SK-N-SH (cell line): ENCODE results near the gene ZRANB2. TPM values are rescaled to one million over a fixed set of nuclear protein-coding genes. Genes with fewer than 3 reads are reported as not detected.

ENCODE experiments used
- CTCF ChIA-PET: fragments of 300-600, 350-600 bp; formaldehyde crosslinking; extraction: SDS; loops from one replicate; lab custom pipeline; 2021; lab: Yijun Ruan, JAX
- POLR2A ChIA-PET: fragments of 350-600 bp; sonication (Branson Sonifier 250); formaldehyde crosslinking; extraction: SDS; loops from one replicate; lab custom pipeline; 2020; ENCODE audit warnings: antibody characterized with exemption, inconsistent platforms; lab: Yijun Ruan, JAX
- DNase-seq: peaks from one replicate; pipeline ENCODE4 v3.0.0; 2012
- H2AFZ ChIP-seq: fragments of 200-600 bp; sonication (generic); 2 replicates; pipeline ENCODE4 v1.8.1; 2016; ENCODE audit warnings: antibody characterized with exemption, mild to moderate bottlenecking, low read depth
- H3F3A ChIP-seq: fragments of 200-600 bp; sonication (generic); replicated peaks from 2 replicates; pipeline ENCODE3; 2016; ENCODE audit warnings: antibody characterized with exemption, mild to moderate bottlenecking; ENCODE audit not compliant: insufficient read depth
- H3K27ac ChIP-seq, 2 experiments: fragments of 200-500 bp in 1 of 2; fragments of 200-600 bp in 1 of 2; sonication (Bioruptor generic) in 1 of 2; sonication (generic), shearing (Covaris generic) in 1 of 2; 2 replicates each; pipeline versions ENCODE4 v1.5.1 to v1.6.1; 2014 to 2016; ENCODE audit warnings: low read depth in 2 of 2, inconsistent platforms in 1 of 2, low read length in 1 of 2, mild to moderate bottlenecking in 1 of 2, mixed read lengths in 1 of 2
- H3K27me3 ChIP-seq: fragments of 200-600 bp; sonication (generic), shearing (Covaris generic); 2 replicates; pipeline ENCODE4 v1.6.1; 2016; ENCODE audit warnings: mixed run types; ENCODE audit not compliant: insufficient read depth
- H3K36me3 ChIP-seq, 2 experiments: fragments of 200-500 bp in 1 of 2; fragments of 200-600 bp in 1 of 2; sonication (Bioruptor generic) in 1 of 2; sonication (generic) in 1 of 2; replicated peaks in 1 of 2; 2 replicates each; pipeline versions ENCODE3 to v1.5.1; 2014 to 2016; ENCODE audit warnings: low read length in 1 of 2, mild to moderate bottlenecking in 1 of 2; ENCODE audit not compliant: insufficient read depth in 2 of 2, control insufficient read depth in 1 of 2
- H3K4me1 ChIP-seq, 2 experiments: fragments of 200-500 bp in 1 of 2; fragments of 200-600 bp in 1 of 2; sonication (Bioruptor generic) in 1 of 2; sonication (generic), shearing (Covaris generic) in 1 of 2; 2 replicates each; pipeline versions ENCODE4 v1.5.1 to v1.6.1; 2014 to 2016; ENCODE audit warnings: low read depth in 1 of 2, low read length in 1 of 2, mixed run types in 1 of 2; ENCODE audit not compliant: insufficient read depth in 2 of 2, control insufficient read depth in 1 of 2
- H3K4me2 ChIP-seq: fragments of 200-600 bp; sonication (generic), shearing (Covaris generic); 2 replicates; pipeline ENCODE4 v1.6.1; 2017; ENCODE audit warnings: mixed run types
- H3K4me3 ChIP-seq, 2 experiments: fragments of 200-500 bp in 1 of 2; fragments of 200-600 bp in 1 of 2; sonication (Bioruptor generic) in 1 of 2; sonication (generic), shearing (Covaris generic) in 1 of 2; 2 replicates each; pipeline versions ENCODE4 v1.5.1 to v1.8.1; 2014 to 2016; ENCODE audit warnings: low read depth in 2 of 2, inconsistent platforms in 1 of 2, low read length in 1 of 2, mild to moderate bottlenecking in 1 of 2, mixed read lengths in 1 of 2, moderate library complexity in 1 of 2
- H3K79me2 ChIP-seq: fragments of 200-600 bp; sonication (generic); 2 replicates; pipeline ENCODE4 v1.8.1; 2017; ENCODE audit warnings: mild to moderate bottlenecking; ENCODE audit not compliant: insufficient read depth
- H3K9ac ChIP-seq: fragments of 200-600 bp; sonication (generic); 2 replicates; pipeline ENCODE4 v1.6.1; 2017; ENCODE audit warnings: mixed run types
- H3K9me2 ChIP-seq: fragments of 200-600 bp; sonication (generic); 2 replicates; pipeline ENCODE4 v1.6.1; 2017; ENCODE audit warnings: mixed run types
- H3K9me3 ChIP-seq: fragments of 200-600 bp; sonication (generic); 2 replicates; pipeline ENCODE4 v1.6.1; 2017; ENCODE audit warnings: mixed run types, mild to moderate bottlenecking, moderate library complexity
- H4K20me1 ChIP-seq: fragments of 200-600 bp; sonication (generic); 2 replicates; pipeline ENCODE4 v1.6.1; 2017; ENCODE audit warnings: mild to moderate bottlenecking, mixed run types; ENCODE audit not compliant: insufficient read depth
- CHD2 ChIP-seq: fragments of 150-350 bp; IDR thresholded peaks from 2 replicates; pipeline ENCODE4 v1.6.1; 2018; ENCODE audit warnings: low read length; ENCODE audit not compliant: partially characterized antibody
- ELF1 ChIP-seq: IDR thresholded peaks from 2 replicates; pipeline ENCODE4 v1.4.0; 2012
- EP300 ChIP-seq, 2 experiments: IDR thresholded peaks; 2 replicates each; pipeline versions ENCODE4 v1.4.0 to v1.6.1; 2012; ENCODE audit warnings: borderline replicate concordance in 1 of 2, low read depth in 1 of 2, low read length in 1 of 2
- FOXM1 ChIP-seq: IDR thresholded peaks from 2 replicates; pipeline ENCODE4 v1.4.0; 2012; ENCODE audit warnings: low read depth, mild to moderate bottlenecking
- GATA2 ChIP-seq: sonication (generic); formaldehyde crosslinking; IDR thresholded peaks from 2 replicates; pipeline ENCODE4 v1.5.0; 2020; ENCODE audit warnings: mild to moderate bottlenecking, missing genetic modification reagents
- JUND ChIP-seq: IDR thresholded peaks from 2 replicates; pipeline ENCODE4 v1.4.0; 2012
- MEF2A ChIP-seq: IDR thresholded peaks from 2 replicates; pipeline ENCODE4 v1.4.0; 2012; ENCODE audit warnings: low read depth, borderline replicate concordance
- NFIC ChIP-seq: IDR thresholded peaks from 2 replicates; pipeline ENCODE4 v1.4.0; 2012; ENCODE audit warnings: borderline replicate concordance
- NRF1 ChIP-seq: IDR thresholded peaks from 2 replicates; pipeline ENCODE4 v1.6.1; 2012; ENCODE audit warnings: low read depth, mild to moderate bottlenecking, low read length
- PBX3 ChIP-seq: IDR thresholded peaks from 2 replicates; pipeline ENCODE4; 2012
- POLR2AphosphoS5 ChIP-seq: IDR thresholded peaks from 2 replicates; pipeline ENCODE4 v1.6.1; 2012; ENCODE audit warnings: low read depth, low read length
- RAD21 ChIP-seq: IDR thresholded peaks from 2 replicates; pipeline ENCODE4 v1.6.1; 2012; ENCODE audit warnings: mild to moderate bottlenecking, low read length
- REST ChIP-seq: IDR thresholded peaks from 2 replicates; pipeline ENCODE4 v1.6.1; 2012; ENCODE audit warnings: mild to moderate bottlenecking, low read depth, low read length, moderate library complexity
- RXRA ChIP-seq: IDR thresholded peaks from 2 replicates; pipeline ENCODE4 v1.4.0; 2012; ENCODE audit warnings: low read depth, mild to moderate bottlenecking, borderline replicate concordance
- TAF1 ChIP-seq: IDR thresholded peaks from 2 replicates; pipeline ENCODE4 v1.6.1; 2012; ENCODE audit warnings: low read depth, mild to moderate bottlenecking, low read length, moderate library complexity, borderline replicate concordance
- TEAD4 ChIP-seq: IDR thresholded peaks from 2 replicates; pipeline ENCODE4 v1.4.0; 2012; ENCODE audit warnings: mild to moderate bottlenecking, borderline replicate concordance; ENCODE audit not compliant: insufficient read depth
- USF1 ChIP-seq: IDR thresholded peaks from 2 replicates; pipeline ENCODE4 v1.4.0; 2012; ENCODE audit warnings: low read depth, borderline replicate concordance
- USF2 ChIP-seq: fragments of 150-350 bp; IDR thresholded peaks from 2 replicates; pipeline ENCODE4 v1.6.1; 2017; ENCODE audit warnings: antibody characterized with exemption, low read length, low read depth, borderline replicate concordance
- YY1 ChIP-seq: IDR thresholded peaks from 2 replicates; pipeline ENCODE4 v1.4.0; 2012; ENCODE audit warnings: low read depth, mild to moderate bottlenecking
- ZBTB33 ChIP-seq: IDR thresholded peaks from 2 replicates; pipeline ENCODE4 v1.4.0; 2012; ENCODE audit warnings: low read depth, borderline replicate concordance
- WGBS: methylation state at CpG from one replicate; pipeline ENCODE4 v1.1.6; 2017; ENCODE audit warnings: low lambda C conversion rate; 5-methylcytosine and 5-hydroxymethylcytosine counted together
- polyA plus RNA-seq, 3 experiments: library from polyadenylated mRNA; depleted of rRNA; stranded (reverse); fragments of >200 nt; gene quantifications; 2 replicates each; pipeline ENCODE4 v1.2.3, GENCODE V29; 2012

ZRANB2 gene
- polyA plus RNA-seq, 1 of the 3 experiments (the other 2 are of a cell fraction): 45.2 TPM

GRCh38 chr1:71030026-71030425, 50.8 kb downstream of the ZRANB2 start:
- Histone ChIP-seq H3K27me3 (no peaks in the 10 kb centered on the region), H3K4me3 (no peak overlapping the region)
- CTCF ChIA-PET: no interaction called here
- TF ChIP-seq CHD2: no peak
- no peak for TF ChIP-seq POLR2AphosphoS5
- TF ChIP-seq TEAD4: no peak
- TF ChIP-seq TAF1: no peak
- TF ChIP-seq USF1: no peak
- TF ChIP-seq RXRA: no peak
- no peak for TF ChIP-seq NRF1
- TF ChIP-seq MEF2A: no peak
- no peak for TF ChIP-seq EP300 (IDR thresholded peaks at IDR 0.05; ENCODE audit: borderline replicate concordance in 1 of 2, low read depth in 1 of 2, low read length in 1 of 2)
- no peak for TF ChIP-seq USF2
- TF ChIP-seq YY1: no peak
- no peak for TF ChIP-seq FOXM1
- TF ChIP-seq ELF1: no peak
- TF ChIP-seq, all 33 proteins: peak for 0
- Histone ChIP-seq H3K4me1 (peaks cover 0 to 17% of the 10 kb centered on the region in 2 experiments; a peak in 1 of 4 replicates), H3K9me2 (no peaks in the 10 kb centered on the region), H3K9ac (no peak overlapping the region), H3K4me2 (no peak overlapping the region), H3K27ac (no peak overlapping the region), H3K9me3 (no peaks in the 10 kb centered on the region), H4K20me1 (no peaks in the 10 kb centered on the region), H3F3A (no peaks in the 10 kb centered on the region), H2AFZ (no peak overlapping the region), H3K36me3 (no peaks in the 10 kb centered on the region), H3K79me2 (no peaks in the 10 kb centered on the region)
- WGBS: 88% methylated on average over 1 of the region's 1 CpG
- POLR2A ChIA-PET: no interaction called here
- DNase-seq: no peak

GRCh38 chr1:71028981-71029380, 51.9 kb downstream of the ZRANB2 start:
- H3K4me2 ChIP-seq: no peak overlapping the region
- no peaks in the 10 kb centered on the region for H3K79me2 ChIP-seq
- H4K20me1 ChIP-seq: no peaks in the 10 kb centered on the region
- H3F3A ChIP-seq: no peaks in the 10 kb centered on the region
- H3K4me3 ChIP-seq: no peak overlapping the region
- no peaks in the 10 kb centered on the region for H3K9me3 ChIP-seq
- H3K9ac ChIP-seq: no peak overlapping the region
- CTCF ChIA-PET: no interaction called here
- DNase-seq: no peak
- no peaks in the 10 kb centered on the region for H3K9me2 ChIP-seq
- 88% methylated on average over 1 of the region's 1 CpG for WGBS
- no peak overlapping the region for H3K27ac ChIP-seq
- no peaks in the 10 kb centered on the region for H3K27me3 ChIP-seq
- H2AFZ ChIP-seq: no peak overlapping the region
- POLR2A ChIA-PET: no interaction called here
- no peaks in the 10 kb centered on the region for H3K36me3 ChIP-seq
- H3K4me1 ChIP-seq: peaks cover 0 to 20% of the 10 kb centered on the region in 2 experiments; a peak in 1 of 4 replicates
- no peak for TF ChIP-seq YY1
- no peak for TF ChIP-seq USF1
- no peak for TF ChIP-seq GATA2 (CRISPR knock-in tag)
- TF ChIP-seq ELF1: no peak
- no peak for TF ChIP-seq RAD21
- no peak for TF ChIP-seq NFIC
- no peak for TF ChIP-seq REST
- TF ChIP-seq JUND: no peak
- TF ChIP-seq PBX3: no peak
- TF ChIP-seq CHD2: no peak
- TF ChIP-seq ZBTB33: no peak
